C4-2B (cell line): ENCODE measurements around the gene INTS7.

Experiments
- CTCF ChIP-seq: fragments of 450-650 bp; conservative IDR thresholded peaks from 2 replicates; pipeline ENCODE4 v1.5.1; 2017; ENCODE audit warnings: mild to moderate bottlenecking
- ZFX ChIP-seq: fragments of 450-650 bp; IDR thresholded peaks from 2 replicates; pipeline ENCODE4 v1.6.1; 2017

- TF ChIP-seq CTCF (no peak), ZFX (no peak)
These were observed 99.8 kb downstream of the INTS7 start for GRCh38 chr1:211935448-211935970.
